ENCODE results near the gene TSPAN19.

The TSPAN19 gene

GRCh38 chr12:84978921-84979320 is 57.2 kb downstream of the TSPAN19 start:
- TF ChIP-seq CTCF (IDR thresholded peaks at IDR 0.05) = no peak

- TF ChIP-seq CTCF (IDR thresholded peaks at IDR 0.05) = no peak
Observed at GRCh38 chr12:84976133-84976532, 59.9 kb downstream of the TSPAN19 start.

- TF ChIP-seq CTCF (IDR thresholded peaks at IDR 0.05) = no peak
Observed at GRCh38 chr12:84974155-84974815, 61.8 kb downstream of the TSPAN19 start.

GRCh38 chr12:84973026-84973425 is 63.1 kb downstream of the TSPAN19 start:
- TF ChIP-seq CTCF (IDR thresholded peaks at IDR 0.05) = no peak

- no peak for TF ChIP-seq CTCF (IDR thresholded peaks at IDR 0.05)
Observed at GRCh38 chr12:84969226-84969625, 66.9 kb downstream of the TSPAN19 start.

Measured in LNCAP (cell line).